GM21786 (cell line): Measurements from ENCODE around the gene TMEM134.

Experiments used
- ATAC-seq: cut with Tn5 transposase; IDR thresholded peaks from one replicate; pipeline ENCODE4 v1.9.1; 2021; ENCODE audit not compliant: unreplicated experiment

The TMEM134 gene

DNA sequence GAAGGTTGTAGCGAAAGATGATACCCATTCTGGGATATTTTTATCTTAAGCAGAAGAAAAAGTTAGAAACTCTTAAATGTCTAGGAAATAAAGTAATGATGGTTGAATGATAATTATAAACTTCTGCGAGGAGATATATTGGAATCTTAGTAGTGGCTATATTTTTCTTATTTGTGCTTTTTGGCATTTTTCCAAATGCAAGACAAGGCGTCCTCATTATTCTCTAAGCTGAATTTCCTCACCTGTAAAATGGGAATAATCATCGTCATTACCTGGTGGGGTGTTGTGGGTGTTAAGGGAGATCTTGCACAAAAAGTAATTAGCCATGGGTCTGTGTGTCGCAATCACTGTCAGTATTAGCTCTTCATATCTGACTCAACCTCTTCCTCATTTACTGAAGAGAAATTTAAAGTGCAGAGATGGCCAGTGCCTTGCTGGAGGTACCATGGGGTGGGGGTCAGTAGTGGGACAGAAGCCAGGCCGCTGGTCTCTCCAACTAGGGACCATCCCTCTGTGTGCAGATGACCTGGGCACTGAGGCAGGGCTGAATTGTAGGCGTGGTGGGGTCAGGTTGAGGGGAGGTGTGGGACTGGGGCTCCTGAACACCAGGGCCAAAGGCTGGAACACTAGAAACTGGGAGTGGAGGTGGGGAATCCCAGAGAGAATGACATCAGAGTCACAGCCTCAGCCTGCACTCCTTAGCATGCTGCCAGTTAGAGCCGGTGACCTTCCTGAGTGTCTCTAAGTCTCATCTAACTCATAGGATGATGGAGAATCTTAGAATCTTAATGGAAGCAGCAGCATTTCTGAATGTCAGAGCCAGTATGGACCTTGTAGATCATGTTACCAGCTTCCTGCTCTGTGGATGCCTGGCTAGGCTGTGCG is 32.0 kb upstream of the TMEM134 start:
- no peak for ATAC-seq

DNA sequence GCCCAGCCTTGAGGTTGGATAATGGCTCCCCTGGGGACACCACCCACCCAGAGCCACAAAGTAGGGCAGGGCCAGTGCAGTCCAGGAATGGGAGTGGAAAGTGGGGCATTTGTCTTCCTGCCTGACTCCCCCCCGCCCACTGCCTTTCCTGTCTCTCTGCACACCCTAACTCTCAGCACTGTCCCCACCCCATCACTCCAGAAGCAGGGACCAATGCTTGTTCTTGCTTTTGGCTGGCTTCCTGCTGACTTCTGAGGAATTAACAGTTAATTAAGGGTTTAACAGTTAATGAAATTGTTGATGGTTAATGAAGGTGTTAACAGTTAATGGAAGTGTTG is 31.4 kb upstream of the TMEM134 start:
- no peak for ATAC-seq

DNA sequence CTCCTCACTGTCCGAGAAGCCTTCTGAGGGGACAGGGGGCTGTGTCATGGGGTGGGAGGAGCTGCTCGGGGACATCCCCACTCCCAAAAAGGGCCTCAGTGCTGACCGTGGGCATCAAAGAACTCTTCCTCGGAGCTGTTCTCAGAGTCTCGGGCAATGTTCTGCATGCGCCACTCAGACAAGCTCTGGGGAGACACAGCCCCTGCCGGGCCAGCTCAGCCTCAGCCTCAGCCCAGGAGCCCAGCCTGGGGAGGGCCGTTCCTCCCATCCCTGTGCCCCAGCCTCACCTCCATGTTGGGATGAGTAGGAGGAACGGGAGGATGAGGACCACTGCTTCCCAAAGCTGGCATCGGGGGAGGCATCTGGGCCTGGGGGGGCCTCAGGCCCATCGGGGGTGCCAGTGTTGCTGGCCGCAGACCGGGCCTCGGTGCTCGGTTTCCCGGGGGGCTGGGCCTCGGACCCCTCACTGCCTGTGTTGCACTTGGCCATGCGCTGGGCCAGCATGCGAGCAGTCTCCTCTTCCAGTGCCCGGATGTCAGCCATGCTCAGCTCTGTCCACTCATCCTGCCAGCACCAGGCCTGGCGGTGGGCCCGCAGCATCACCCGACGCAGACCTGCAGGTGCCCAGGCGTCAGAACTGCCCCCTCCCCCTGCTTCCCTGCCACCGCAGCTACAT is 30.9 kb upstream of the TMEM134 start:
- no peak for ATAC-seq

DNA sequence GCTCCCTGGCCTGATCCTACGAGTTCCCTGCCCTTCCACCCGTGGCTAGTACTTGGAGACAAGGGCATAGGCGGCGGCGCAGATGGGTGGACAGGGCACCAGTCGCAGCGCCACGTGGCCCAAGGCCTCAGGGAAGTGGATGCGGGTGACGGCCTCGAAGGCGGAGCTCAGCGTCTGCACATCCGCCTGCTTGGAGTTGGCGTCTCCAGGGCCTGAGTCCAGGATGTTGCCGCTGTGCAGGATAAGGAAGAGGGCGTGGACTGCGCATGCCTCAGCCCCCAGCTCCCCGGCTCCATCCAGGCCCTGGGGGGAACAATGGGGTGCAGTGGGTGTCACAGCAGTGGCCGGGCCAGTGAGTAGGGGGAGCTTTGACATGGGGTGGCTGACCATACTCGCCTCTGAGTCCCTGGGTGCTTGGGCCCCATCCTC is 29.5 kb upstream of the TMEM134 start:
- no peak for ATAC-seq

DNA sequence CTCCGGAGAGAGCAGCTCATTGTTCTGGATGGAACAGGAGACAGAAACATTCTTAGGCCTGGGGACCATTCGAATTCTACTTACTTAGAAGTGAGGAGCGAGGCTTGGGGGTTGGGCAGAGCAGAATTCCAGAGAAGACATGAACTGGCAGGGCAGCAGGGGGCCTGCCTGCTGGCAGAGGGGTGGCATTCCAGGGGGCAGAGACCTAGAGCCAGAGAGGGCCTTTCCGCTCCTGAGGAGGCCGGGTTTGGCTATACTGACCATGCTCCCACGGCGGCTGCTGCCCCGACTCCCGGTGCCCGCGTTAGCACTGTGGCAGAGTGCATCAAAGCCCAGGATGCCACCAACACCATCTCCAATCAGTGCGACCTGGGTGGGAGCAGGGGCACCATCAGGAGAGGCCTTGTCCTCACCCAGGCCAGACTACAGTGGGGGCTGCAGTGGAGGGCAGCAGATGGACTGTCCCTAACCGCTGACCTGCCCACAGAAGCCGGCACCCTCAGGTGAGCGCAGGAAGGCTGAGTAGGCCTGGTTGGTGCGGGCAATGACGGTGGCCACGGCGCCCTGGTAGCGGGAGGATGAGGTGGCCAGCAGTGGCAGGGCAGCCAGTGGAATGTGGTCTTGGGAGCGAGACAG is 28.7 kb upstream of the TMEM134 start:
- no peak for ATAC-seq

DNA sequence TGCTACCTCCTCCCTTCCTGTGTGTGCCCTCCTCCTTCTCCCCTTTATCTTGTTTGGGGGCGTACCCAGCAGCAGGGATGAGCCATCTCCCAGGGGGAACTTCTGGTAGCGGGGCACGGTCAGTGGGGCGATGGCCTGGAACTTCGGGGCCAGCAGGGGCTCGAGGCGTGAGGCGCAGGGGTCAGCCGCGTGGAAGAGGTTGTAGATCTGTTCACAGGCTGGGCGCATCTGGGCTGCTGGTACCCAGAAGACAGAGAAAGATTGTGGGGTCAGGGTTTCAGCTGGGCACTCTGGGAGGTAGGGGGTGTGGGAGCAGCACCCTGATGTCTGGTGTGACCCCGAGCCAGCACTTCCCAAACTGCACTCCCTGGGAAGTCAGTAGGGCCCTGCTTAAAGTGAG is 27.1 kb upstream of the TMEM134 start:
- no peak for ATAC-seq

DNA sequence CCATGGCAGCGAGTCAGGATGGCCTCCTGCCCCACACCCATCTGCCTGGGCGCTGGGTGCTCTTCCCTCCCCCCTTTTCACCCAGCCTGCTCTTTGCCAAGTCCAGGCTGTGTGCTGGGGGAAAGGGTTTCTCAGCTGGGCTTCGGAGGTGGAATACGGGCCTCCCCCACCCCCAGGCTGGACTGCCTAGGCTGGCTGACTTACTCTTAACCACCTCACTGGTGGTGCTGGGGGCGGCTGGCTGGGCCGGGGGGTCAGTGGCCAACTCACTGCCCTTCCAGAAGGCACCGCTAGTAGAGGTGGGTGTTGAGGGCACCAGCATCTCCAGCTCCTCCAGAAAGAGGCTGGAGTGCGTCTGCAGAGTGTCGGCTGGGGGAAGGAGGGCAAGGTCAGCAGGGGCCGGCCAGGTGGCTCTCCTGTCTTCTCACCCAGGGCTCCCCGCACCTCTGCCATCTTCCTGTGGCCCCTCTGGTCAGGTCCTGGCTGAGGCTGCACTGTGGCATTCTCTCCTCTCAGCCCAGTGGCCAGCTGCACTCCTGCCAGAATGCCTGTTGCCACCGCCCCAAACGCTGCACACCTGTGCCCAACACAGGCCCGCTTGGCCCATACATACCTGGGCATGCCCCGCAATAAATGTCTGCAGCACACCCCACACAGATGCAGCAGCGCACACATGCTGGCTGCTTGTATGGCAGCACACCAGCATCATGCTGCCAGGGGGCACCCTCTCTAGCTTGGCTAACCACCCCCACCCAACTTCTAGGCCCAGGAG is 26.4 kb upstream of the TMEM134 start:
- ATAC-seq = no peak

DNA sequence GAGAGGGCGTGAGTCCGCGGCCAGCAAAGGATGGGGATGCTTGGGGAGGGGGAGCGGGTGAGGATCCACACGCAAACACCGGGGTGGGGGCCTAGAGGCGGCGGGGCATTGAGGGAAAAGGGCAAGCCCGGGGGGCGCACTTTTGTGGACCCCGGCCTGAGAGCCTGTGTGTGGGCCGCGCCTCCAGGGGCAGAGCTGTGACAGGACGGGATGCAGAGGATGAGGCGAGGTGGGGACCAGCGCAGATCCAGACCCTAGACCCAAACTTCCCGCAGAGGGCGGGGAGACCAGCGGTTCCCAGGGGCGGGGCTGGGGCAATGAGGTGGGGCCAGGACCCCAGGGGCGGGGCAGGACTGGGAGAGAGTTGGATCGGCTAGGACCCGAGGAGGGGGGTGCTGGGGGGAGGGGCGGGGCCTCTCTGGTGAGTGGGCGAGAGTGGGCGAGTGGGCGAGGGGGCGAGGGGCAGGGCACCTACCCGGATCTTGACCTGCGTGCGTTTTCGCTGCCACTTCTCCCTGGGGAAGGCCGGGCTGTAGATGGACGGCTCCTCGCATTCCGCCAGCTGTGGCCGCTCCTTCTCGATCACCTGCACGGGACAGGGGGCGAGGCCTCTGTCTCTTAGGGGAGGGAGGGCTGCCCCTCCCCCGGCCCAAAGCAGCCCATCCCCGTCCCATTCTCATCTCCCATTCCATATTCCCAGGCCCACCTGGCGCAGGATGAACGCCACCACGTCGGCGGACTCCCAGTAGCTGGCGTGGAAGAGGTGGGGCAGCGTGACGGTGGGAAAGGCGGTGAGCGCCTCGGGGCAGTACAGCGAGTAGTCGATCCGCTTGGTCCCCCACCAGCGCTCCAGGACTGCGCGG is 25.6 kb upstream of the TMEM134 start:
- no peak for ATAC-seq

DNA sequence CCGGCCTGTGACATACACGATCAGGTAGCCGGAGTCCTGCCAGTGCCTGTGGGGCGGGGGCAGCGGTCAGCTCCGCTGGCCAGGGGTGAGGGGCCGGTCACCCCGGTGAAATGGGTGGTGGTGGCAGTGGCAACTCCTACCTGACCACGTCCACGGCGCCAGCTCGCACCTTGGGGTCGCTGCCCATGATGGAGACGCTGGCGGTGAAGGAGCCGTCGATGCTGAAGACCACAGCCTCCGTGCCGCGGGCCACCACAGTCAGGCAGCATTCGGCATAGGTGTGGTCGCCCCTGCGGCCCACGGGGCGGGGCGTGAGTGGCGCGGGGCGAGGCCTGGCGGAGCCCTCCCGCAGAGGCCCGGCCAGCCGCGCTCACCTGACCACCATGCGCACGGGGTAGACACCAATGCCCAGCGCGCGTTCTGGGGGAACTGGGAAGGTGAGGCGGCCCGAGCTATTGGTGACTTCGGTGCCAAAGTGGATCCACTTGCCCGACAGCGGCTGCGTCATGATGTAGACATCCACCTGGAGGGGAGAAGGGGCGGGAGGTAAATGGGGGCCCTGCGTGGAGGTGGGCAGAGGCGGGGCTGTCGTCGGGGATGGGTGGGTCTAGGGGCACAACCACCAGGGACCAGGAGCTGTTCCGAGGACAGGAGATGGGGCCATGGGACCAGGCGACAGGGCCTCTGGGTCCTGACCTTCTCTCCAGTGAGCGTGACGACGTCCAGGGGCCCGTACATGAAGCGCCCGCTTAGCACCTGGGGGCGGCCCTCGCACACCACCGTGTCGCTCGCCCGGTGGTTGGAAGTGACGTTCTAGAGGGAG is 24.7 kb upstream of the TMEM134 start:
- ATAC-seq = no peak

DNA sequence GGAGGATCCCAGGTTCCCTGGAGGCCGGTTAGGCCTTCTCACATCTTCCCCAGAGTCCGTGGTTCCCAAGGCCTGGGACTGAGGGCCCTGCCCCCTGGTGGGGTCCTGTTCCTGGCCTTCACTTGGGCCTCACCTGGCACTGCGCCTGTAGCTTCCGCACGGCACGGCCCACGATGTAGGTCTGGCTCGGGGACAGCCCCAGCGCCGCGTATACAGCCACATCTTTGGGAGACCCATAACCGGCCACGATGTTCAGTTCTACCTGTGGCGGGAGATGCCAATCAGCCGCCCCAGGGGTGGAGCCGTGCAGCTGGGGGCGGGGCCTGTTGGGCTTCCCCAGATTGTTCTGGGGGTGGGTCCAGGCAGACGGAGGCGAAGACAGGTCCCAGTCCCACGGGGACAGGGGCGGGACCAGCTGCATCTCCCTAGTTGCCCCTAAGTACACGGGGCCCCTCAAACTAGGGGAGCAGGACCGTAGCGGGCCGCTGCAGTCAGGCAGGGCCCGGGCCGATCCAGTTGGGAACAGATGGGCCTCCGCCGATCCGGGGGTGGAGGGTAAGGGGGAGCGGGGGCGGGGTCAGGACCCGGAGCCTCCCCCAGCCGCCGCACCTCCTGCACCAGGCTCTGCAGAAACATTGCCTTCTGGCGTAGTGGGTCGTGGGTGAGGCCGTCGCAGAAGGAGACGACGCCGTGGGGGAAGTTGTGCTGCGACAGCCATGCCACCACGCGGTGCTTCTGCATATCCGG is 23.9 kb upstream of the TMEM134 start:
- ATAC-seq = no peak

DNA sequence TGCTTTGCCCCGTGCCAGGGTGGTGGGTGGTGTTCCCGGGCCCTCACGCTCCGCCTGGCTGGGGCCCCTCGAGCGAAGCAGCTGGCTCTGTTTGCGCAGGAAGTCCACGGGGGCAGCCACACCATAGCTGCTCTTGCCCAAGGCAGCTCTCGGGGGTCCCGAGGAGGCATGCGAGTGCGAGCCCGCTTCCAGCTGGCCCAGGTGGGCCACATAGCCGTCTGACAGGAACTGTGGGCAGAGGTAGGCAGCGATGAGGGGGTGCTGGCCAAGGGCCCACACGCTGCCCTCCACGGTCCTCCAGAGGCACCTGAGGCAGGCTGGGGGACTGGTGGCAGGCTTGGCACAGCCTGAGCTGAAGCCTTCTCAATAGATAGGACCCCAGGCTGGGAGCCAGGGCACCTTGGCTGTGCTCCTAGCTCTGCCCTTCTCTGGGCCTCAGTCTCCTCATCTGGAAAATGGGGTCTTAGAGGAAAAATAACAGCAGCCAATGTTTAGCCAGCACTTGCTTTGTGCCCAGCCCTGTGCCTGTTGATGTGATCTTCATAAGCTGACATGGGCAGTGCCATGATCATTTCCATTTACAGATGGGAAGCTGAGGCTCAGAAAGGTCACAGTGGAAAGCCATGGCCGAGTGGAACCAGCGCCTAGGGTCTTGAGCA is 23.1 kb upstream of the TMEM134 start:
- ATAC-seq = no peak

DNA sequence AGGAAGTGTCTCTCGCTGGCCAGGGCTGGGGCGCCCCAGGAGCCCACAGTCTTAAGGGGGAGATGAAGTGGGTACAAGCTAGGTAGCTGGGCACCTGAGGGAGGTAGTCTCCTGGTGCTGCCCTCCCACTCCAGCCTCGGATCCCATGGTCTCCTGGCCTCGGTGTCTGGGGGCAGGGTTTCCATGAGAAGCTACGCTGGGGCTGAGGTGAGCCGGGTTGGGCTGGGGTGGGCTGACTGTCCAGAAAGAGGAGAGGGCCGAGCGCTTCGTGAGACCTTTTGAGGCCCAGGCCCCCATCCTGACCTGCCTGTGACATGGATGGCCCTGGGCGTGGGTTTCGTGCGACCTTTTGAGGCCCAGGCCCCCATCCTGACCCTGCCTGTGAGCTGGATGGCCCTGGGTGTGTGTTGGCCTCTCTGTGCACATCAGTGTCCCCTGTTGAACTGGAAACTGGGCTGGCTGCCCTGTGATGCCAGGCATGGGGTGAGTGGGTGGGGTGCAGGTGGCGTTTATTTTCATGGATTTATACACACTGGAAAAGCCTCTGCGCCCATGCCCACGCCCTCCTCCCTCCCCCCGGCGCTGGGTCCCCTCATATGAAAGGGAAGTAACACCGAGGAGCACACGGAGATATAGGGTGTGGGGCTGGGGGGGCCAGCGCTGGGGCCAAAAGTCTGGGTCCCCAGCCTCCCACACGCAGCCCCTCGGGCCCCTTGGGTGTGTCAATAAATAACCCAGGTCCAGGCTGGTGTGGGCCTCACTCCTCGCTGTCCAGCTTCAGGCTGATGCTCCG is 22.4 kb upstream of the TMEM134 start:
- ATAC-seq = no peak

DNA sequence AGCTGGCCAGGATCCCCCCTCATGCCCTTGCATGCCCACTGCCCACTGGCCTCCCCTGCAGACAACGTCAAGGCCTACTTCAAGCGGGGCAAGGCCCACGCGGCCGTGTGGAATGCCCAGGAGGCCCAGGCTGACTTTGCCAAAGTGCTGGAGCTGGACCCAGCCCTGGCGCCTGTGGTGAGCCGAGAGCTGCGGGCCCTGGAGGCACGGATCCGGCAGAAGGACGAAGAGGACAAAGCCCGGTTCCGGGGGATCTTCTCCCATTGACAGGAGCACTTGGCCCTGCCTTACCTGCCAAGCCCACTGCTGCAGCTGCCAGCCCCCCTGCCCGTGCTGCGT is 21.6 kb upstream of the TMEM134 start:
- ATAC-seq = no peak

DNA sequence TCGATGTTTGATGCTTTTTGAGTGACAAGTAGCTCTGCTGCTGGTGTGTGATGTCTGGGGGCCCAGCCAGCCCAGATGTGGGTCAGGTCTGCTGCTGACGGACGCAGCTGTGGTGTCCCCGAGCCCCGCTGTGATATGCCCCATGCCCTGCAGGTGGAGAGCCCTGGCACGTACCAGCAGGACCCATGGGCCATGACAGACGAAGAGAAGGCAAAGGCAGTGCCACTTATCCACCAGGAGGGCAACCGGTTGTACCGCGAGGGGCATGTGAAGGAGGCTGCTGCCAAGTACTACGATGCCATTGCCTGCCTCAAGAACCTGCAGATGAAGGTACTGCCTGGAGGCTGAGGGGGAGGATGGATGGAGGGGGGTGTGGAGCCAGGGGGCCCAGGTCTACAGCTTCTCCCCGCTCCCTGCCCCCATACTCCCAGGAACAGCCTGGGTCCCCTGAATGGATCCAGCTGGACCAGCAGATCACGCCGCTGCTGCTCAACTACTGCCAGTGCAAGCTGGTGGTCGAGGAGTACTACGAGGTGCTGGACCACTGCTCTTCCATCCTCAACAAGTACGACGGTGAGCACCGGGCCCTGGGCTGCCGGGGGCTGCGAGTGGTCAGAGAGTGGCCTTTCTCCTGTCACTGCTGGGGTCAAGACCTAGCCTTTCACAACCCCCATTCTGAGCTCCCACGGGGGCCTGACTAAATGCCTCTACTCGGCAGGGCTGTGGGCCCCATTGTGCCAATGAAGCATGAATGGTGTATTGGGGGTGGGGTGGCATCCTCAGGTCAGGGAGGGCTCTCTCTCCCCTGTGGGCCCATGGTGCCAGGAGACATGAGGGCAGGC is 21.1 kb upstream of the TMEM134 start:
- ATAC-seq = no peak

DNA sequence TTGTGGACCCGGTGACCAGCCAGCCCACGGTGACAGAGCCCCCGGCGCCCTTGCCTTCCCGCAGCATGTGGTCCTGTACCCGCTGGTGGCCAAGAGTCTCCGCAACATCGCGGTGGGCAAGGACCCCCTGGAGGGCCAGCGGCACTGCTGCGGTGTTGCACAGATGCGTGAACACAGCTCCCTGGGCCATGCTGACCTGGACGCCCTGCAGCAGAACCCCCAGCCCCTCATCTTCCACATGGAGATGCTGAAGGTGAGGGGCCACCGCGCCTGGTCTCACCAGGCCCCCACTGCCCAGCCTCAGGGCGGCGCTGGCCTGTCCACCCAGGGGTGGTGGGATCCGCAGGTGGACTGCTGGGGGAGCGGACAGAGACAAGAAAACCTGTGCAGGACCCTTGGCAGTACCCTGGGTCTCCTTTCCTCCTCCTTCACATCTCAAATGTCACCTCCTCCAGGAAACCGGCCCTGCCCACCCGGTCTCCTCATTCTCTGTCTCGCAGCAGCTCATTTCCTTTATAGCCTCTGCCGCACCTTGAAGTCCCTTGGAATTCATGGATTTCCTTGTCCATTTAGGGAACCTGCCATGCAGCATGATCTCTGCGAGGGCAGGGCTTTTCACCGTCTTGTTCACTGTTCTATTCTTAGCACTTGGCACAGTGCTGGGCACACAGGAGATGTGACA is 20.3 kb upstream of the TMEM134 start:
- no peak for ATAC-seq

DNA sequence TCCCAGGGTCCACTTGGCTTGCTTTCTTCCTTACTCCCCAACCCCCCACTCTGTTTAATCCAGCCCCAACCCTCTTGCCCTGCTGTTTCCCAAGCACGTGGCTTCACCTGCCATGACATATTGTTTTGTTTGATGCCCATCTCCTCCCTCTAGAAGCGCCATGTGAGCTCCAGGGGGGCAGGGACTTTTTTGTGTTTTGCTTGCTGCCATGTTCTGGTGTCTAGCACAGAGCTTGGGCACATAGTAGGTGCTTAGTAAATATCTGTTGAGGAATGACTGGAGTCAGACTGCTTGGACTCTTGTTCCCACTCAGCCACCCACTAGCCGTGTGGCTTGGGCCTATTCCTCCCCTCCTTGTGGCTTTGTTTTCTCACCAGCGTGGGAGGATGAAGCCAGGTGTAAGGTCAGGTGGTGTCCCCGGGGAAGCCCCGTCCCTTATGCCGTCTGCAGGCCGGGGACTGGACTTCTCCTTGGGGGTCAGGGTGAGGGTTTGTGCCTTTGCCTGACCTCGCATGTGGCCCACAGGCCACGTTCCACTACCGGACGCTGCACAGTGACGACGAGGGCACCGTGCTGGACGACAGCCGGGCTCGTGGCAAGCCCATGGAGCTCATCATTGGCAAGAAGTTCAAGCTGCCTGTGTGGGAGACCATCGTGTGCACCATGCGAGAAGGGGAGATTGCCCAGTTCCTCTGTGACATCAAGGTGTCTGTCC is 17.6 kb upstream of the TMEM134 start:
- ATAC-seq = no peak
